Spleen (tissue), 13 donors: ENCODE measurements around the gene PRR15. TPM values are rescaled to one million over a fixed set of nuclear protein-coding genes. Genes with fewer than 3 reads are reported as not detected.

ENCODE experiments used
- DNase-seq: peaks from one replicate; pipeline ENCODE4 v3.0.0-alpha.2; 2020
- H3K27ac ChIP-seq, 8 donors: fragments of 200-600 bp; sonication (generic) in 7 of 8; 1 replicate in 4 of 8; 2 replicates in 4 of 8; pipeline versions ENCODE4 v1.5.0 to v1.8.0; 2016 to 2021; ENCODE audit warnings: inconsistent platforms in 4 of 8, mild to moderate bottlenecking in 4 of 8, moderate library complexity in 1 of 8
- H3K27me3 ChIP-seq, 7 donors: fragments of 200-600 bp; sonication (generic) in 6 of 7; replicated peaks in 1 of 7; 1 replicate in 4 of 7; 2 replicates in 3 of 7; pipeline versions ENCODE4 v1.5.0 to v1.8.0; 2016 to 2021; ENCODE audit warnings: inconsistent platforms in 3 of 7, mild to moderate bottlenecking in 1 of 7
- H3K36me3 ChIP-seq, 6 donors: fragments of 200-600 bp; sonication (generic) in 5 of 6; 1 replicate in 4 of 6; 2 replicates in 2 of 6; pipeline versions ENCODE4 v1.5.0 to v1.8.0; 2016 to 2021; ENCODE audit warnings: inconsistent platforms in 2 of 6
- H3K4me1 ChIP-seq, 6 donors: fragments of 200-600 bp; sonication (generic) in 5 of 6; 1 replicate in 3 of 6; 2 replicates in 3 of 6; pipeline versions ENCODE4 v1.5.0 to v1.8.0; 2016 to 2021; ENCODE audit warnings: inconsistent platforms in 3 of 6
- H3K4me3 ChIP-seq, 8 donors: fragments of 200-600 bp; sonication (generic) in 7 of 8; 1 replicate in 4 of 8; 2 replicates in 4 of 8; pipeline versions ENCODE4 v1.5.0 to v1.8.0; 2016 to 2021; ENCODE audit warnings: inconsistent platforms in 4 of 8, mild to moderate bottlenecking in 4 of 8, moderate library complexity in 2 of 8
- H3K9me3 ChIP-seq, 8 donors: fragments of 200-600 bp; sonication (generic) in 7 of 8; 1 replicate in 4 of 8; 2 replicates in 4 of 8; pipeline versions ENCODE4 v1.5.0 to v1.8.0; 2016 to 2021; ENCODE audit warnings: inconsistent platforms in 4 of 8
- CTCF ChIP-seq, 11 experiments: fragments of 200-600 bp in 7 of 11; fragments of 450-650 bp in 4 of 11; sonication (generic) in 4 of 11; IDR thresholded peaks in 8 of 11; conservative IDR thresholded peaks in 3 of 11; 1 replicate in 7 of 11; 2 replicates in 4 of 11; pipeline versions ENCODE4 v1.4.0 to v1.8.0; 2016 to 2021; ENCODE audit warnings: antibody characterized with exemption in 11 of 11, inconsistent platforms in 4 of 11, mild to moderate bottlenecking in 1 of 11
- POLR2A ChIP-seq, 3 donors: fragments of 450-650 bp; IDR thresholded peaks; one replicate each; pipeline ENCODE4 v1.5.1; 2017; ENCODE audit warnings: antibody characterized with exemption in 3 of 3, mild to moderate bottlenecking in 1 of 3
- POLR2AphosphoS5 ChIP-seq, 3 donors: sonication (generic); formaldehyde crosslinking; IDR thresholded peaks; one replicate each; pipeline ENCODE4 v1.5.1; 2017; ENCODE audit warnings: antibody characterized with exemption in 3 of 3
- WGBS, 5 donors: extraction: QIAGEN DNeasy Blood & Tissue Kit in 3 of 5; methylation state at CpG; one replicate each; pipeline versions ENCODE4 v1.1.5 to v1.1.7; 2013 to 2018; 5-methylcytosine and 5-hydroxymethylcytosine counted together
- intact Hi-C: fragments of 100-400 bp; cut with DNase I; formaldehyde crosslinking; loops from one replicate; pipeline ENCODE4 v1.15.0; 2023; ENCODE audit warnings: low total_unique reads
- long read RNA-seq, 2 donors: transcript quantifications; one replicate each; lab custom pipeline, GENCODE V29; 2026
- polyA plus RNA-seq, 3 donors: library from polyadenylated mRNA; stranded (reverse); fragments of 200-250 nt; gene quantifications; one replicate each; pipeline ENCODE4 v1.2.1, GENCODE V29; 2013
- total RNA-seq, 7 donors: library from RNA; depleted of rRNA in 3 of 7; stranded (reverse); fragments of >200 nt in 3 of 7; fragmentation: NEBNext Ultra II Directional in 4 of 7; extraction: Animal tissue kit (Norgen Biotek cat#: 25700) in 4 of 7; gene quantifications; one replicate each; pipeline versions ENCODE4 v1.1.0 to v1.2.1, GENCODE V29; 2016 to 2021
- donor health status: healthy with polysubstance abuse.
- donor health status: DM: no; HTN: no; CAD: no; lungs with moderate emphysema.
- donor health status: DM: no; HTN: no; CAD: no.
- donor health status: Bipolar disorder and iron deficiency.
- donor health status: healthy.
- donor health status: DM: no; HTN: no; CAD: no.
- donor health status: DM: yes; HTN: yes; CAD: no.

The PRR15 gene
- total RNA-seq (not detected), polyA plus RNA-seq (under 1 TPM in 2 of 3 donors, not detected in 1; 0.06 to 0.11 TPM)
- long read RNA-seq, donor 1, partial matches to known transcripts: 0 of 1 reads
- long read RNA-seq, donor 1, other reads (novel, unspliced or antisense): 0 of 1 reads
- long read RNA-seq, donor 2: 0 reads

DNA sequence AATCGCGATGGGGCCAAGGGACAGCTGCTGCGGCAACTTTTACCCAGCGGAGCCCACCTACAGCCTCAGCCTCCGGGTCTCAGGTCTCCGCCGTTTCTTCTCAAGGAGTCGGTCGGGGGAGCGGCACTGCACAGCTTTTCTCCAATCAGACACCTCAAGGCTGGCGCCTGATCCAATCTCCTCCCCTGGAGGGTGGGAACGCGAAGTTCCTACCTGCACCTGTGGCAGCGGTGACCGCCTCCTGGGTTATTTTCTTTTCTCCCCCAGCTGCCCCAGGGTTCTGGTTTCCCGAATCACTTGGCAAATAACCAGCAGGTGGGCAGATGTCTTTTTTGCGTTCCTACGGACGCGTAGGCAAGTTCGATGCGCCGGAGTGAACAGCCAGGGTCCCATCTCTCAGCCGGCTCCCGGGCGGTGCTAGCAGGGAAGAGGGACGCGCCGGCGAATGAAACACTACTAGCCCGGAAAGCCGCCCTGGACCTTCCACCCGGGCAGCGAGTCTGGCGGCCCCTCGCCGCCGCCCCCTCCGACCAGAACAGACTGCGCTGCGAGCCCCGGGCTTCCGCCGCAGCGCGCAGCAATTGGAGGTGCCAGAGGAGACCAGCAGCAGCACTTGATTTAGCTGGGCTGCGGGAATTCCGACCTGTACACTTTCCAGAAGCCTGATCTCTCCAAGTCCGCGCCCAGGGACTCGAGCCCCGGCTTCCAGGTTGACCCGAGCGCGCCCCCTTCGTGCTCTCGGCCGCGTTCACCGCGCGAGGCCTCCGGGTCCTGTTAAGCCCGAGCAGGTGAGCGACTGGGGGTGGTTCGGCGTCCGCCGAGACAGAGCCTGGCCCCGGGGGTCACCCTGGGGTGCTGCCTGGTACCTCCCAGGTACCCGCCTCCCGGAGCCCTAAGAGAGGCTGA, at the start of gene PRR15:
TSS of gene PRR15 (plus strand) at position 246 of the 906 bp plus-strand sequence. CDS start 2,495 bp downstream, outside the sequence.
- peaks cover 23 to 47% (median 42%) of the 10 kb centered on the region in 6 donors for H3K4me1 ChIP-seq
- H3K27ac ChIP-seq: no peak within 1 kb of the TSS
- peaks cover 7 to 94% (median 61%) of the 10 kb centered on the region in 7 donors for H3K27me3 ChIP-seq
- H3K4me3 ChIP-seq: peak within 1 kb of the TSS; percentile 22 to 65 (median 43)
- intact Hi-C loops: no loop called here
- H3K36me3 ChIP-seq: no peaks in the 10 kb centered on the region
- peak; percentile 77 for DNase-seq
- TF ChIP-seq POLR2A (IDR thresholded peaks at IDR 0.05) (no peak), CTCF (IDR thresholded peaks at IDR 0.05 in 8 of 11, conservative IDR thresholded peaks at IDR 0.05 in 3 of 11) (no peak), POLR2AphosphoS5 (IDR thresholded peaks at IDR 0.05) (no peak)
- 0 to 2% (median 1%) methylated on average over 24 to 72 of the region's 72 CpGs for WGBS, 5 donors
- H3K9me3 ChIP-seq: no peaks in the 10 kb centered on the region

- TF ChIP-seq POLR2A (IDR thresholded peaks at IDR 0.05) (no peak), POLR2AphosphoS5 (IDR thresholded peaks at IDR 0.05) (no peak), CTCF (IDR thresholded peaks at IDR 0.05 in 8 of 11, conservative IDR thresholded peaks at IDR 0.05 in 3 of 11) (no peak)
- Histone ChIP-seq H3K27ac (no peak overlapping the region), H3K4me1 (no peaks in the 10 kb centered on the region), H3K9me3 (peaks cover 0 to 11% (median 6%) of the 10 kb centered on the region in 8 donors), H3K4me3 (no peak overlapping the region), H3K27me3 (no peaks in the 10 kb centered on the region), H3K36me3 (peaks cover 0 to 17% (median 0%) of the 10 kb centered on the region in 6 donors)
- DNase-seq: no peak
- intact Hi-C loops: no loop called here
- 86 to 100% (median 95%) methylated on average over 2 of the region's 2 CpGs for WGBS, 5 donors
Observed at GRCh38 chr7:29516491-29516890, 47.1 kb upstream of the PRR15 start.

DNA sequence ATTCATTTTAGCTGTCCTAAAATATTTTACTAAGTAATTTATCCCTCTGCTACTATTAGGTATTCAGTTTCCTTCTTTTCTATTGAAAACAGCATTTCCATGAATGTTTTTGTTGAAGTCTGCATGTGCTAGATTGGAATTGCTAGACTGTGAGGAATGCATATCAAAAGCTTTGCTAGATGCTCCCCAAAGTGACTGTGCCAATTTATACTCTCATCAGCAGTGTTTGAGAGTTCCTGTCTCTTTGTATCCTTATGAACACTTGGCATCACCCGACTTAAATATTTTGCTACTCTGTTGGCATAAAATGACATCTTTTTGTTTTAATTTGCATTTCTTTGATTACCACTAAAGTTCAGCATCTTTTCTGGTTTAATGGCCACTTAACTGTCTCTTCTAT, 45.0 kb upstream of the PRR15 start:
- no peak for DNase-seq
- TF ChIP-seq CTCF (IDR thresholded peaks at IDR 0.05 in 8 of 11, conservative IDR thresholded peaks at IDR 0.05 in 3 of 11) (no peak), POLR2A (IDR thresholded peaks at IDR 0.05) (no peak), POLR2AphosphoS5 (IDR thresholded peaks at IDR 0.05) (no peak)
- Histone ChIP-seq H3K4me3 (no peak overlapping the region), H3K27ac (no peak overlapping the region), H3K4me1 (no peaks in the 10 kb centered on the region), H3K27me3 (no peaks in the 10 kb centered on the region), H3K9me3 (peaks cover 0 to 24% (median 16%) of the 10 kb centered on the region in 8 donors), H3K36me3 (no peaks in the 10 kb centered on the region)
- 69 to 79% (median 76%) methylated on average over 1 of the region's 1 CpG for WGBS, 5 donors
- intact Hi-C loops: no loop called here

DNA sequence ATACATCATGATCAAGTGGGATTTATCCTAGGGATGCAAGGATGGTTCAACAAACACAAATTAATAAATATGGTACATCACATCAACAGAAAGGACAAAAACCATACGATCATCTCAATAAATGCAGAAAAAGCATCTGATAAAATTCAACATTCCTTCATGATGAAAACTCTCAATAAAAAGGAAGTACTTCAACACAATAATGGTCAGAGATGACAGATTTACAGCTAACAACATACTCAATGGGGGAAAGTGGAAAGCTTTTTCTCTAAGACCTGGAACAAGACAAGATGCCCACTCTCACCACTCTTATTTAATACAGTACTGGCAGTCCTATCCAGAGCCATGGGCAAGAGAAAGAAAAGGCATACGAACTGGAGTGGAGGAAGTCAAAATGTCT, 39.9 kb upstream of the PRR15 start:
- intact Hi-C loops: no loop called here
- Histone ChIP-seq H3K9me3 (peaks cover 0 to 24% (median 16%) of the 10 kb centered on the region in 8 donors), H3K4me1 (no peaks in the 10 kb centered on the region), H3K4me3 (no peak overlapping the region), H3K27ac (no peak overlapping the region), H3K27me3 (no peaks in the 10 kb centered on the region), H3K36me3 (no peaks in the 10 kb centered on the region)
- WGBS, 5 donors: 58 to 70% (median 63%) methylated on average over 2 of the region's 2 CpGs
- no peak for TF ChIP-seq POLR2AphosphoS5 (IDR thresholded peaks at IDR 0.05)
- TF ChIP-seq CTCF (IDR thresholded peaks at IDR 0.05 in 8 of 11, conservative IDR thresholded peaks at IDR 0.05 in 3 of 11): no peak
- TF ChIP-seq POLR2A (IDR thresholded peaks at IDR 0.05): no peak
- no peak for DNase-seq
